ENCODE measurements around the gene AIG1. TPM values are rescaled to one million over a fixed set of nuclear protein-coding genes. Genes with fewer than 3 reads are reported as not detected.
"Not testable (repeated sequence)": the region's sequence is repeated elsewhere in the genome, so short reads cannot be mapped to it uniquely, and the experiment has no call there.

AIG1 gene
- total RNA-seq, 1 experiment from 2014 or later: 51.1 TPM

DNA sequence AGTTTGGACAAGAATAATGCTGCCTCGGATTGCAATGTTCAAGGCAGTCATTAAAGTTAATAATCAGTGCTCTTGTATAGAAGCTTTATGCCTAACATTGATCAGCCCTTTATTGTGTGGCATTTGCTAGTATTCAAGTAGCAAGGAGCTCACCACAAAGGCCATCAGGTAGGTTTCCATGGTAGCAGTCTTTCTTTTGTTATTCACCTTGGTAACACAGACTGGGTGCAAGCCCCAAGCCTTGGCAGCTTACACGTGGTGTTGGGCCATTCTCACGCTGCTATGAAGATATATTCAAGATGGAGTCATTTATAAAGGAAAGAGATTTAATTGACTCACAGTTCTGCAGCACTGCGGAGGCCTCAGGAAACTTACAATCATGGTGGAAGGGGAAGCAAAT lies 240.5 kb downstream of the AIG1 start:
- no peak overlapping the region for H3K4me3 ChIP-seq (replicated peaks in 1 of 2; ENCODE audit: low read depth in 1 of 2, low read length in 2 of 2)
- no TSS peak for BruUV-seq (replicated peaks)
- no peaks in the 10 kb centered on the region for H3K9me2 ChIP-seq (ENCODE audit: insufficient read depth)
- ChIA-PET POLR2A (no interaction called here), CTCF (no interaction called here), RAD21 (ENCODE audit: low non-redundant PET in 1 of 2, low total read pairs in 2 of 2, uncharacterized antibody in 2 of 2, unreplicated experiment in 2 of 2) (no interaction called here)
- ATAC-seq (no peak), DNase-seq (ENCODE audit: low read depth, low spot score) (no peak)
- H3K27me3 ChIP-seq (ENCODE audit: insufficient read depth, low read length): no peaks in the 10 kb centered on the region
- no peak overlapping the region for H3K27ac ChIP-seq (ENCODE audit: low read depth, low read length)
- no peaks in the 10 kb centered on the region for H3K79me2 ChIP-seq (ENCODE audit: insufficient read depth, low read length)
- intact Hi-C loops (cut with micrococcal nuclease): no loop called here
- H3K4me2 ChIP-seq (ENCODE audit: low read length): no peak overlapping the region
- no peaks in the 10 kb centered on the region for H3K9me3 ChIP-seq (ENCODE audit: control insufficient read depth in 1 of 2, insufficient read depth in 1 of 2, low read depth in 1 of 2, low read length in 2 of 2)
- no peaks in the 10 kb centered on the region for H3K36me3 ChIP-seq (ENCODE audit: control insufficient read depth in 1 of 2, insufficient read depth in 2 of 2, low read length in 2 of 2)
- no peak overlapping the region for H3K9ac ChIP-seq (ENCODE audit: low read length)
- H2AFZ ChIP-seq (ENCODE audit: low read depth, low read length, poor library complexity, severe bottlenecking): no peak overlapping the region
- H4K20me1 ChIP-seq (ENCODE audit: insufficient read depth): no peaks in the 10 kb centered on the region
- TF ChIP-seq, protein P1, sequence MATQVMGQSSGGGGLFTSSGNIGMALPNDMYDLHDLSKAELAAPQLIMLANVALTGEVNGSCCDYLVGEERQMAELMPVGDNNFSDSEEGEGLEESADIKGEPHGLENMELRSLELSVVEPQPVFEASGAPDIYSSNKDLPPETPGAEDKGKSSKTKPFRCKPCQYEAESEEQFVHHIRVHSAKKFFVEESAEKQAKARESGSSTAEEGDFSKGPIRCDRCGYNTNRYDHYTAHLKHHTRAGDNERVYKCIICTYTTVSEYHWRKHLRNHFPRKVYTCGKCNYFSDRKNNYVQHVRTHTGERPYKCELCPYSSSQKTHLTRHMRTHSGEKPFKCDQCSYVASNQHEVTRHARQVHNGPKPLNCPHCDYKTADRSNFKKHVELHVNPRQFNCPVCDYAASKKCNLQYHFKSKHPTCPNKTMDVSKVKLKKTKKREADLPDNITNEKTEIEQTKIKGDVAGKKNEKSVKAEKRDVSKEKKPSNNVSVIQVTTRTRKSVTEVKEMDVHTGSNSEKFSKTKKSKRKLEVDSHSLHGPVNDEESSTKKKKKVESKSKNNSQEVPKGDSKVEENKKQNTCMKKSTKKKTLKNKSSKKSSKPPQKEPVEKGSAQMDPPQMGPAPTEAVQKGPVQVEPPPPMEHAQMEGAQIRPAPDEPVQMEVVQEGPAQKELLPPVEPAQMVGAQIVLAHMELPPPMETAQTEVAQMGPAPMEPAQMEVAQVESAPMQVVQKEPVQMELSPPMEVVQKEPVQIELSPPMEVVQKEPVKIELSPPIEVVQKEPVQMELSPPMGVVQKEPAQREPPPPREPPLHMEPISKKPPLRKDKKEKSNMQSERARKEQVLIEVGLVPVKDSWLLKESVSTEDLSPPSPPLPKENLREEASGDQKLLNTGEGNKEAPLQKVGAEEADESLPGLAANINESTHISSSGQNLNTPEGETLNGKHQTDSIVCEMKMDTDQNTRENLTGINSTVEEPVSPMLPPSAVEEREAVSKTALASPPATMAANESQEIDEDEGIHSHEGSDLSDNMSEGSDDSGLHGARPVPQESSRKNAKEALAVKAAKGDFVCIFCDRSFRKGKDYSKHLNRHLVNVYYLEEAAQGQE (IDR thresholded peaks at IDR 0.05; ENCODE audit: low read depth): no peak
- TF ChIP-seq FOSL1 (IDR thresholded peaks at IDR 0.05; ENCODE audit: low read depth) (no peak), SIN3A (IDR thresholded peaks at IDR 0.05; ENCODE audit: low read depth) (no peak), POLR2A (IDR thresholded peaks at IDR 0.05; ENCODE audit: borderline replicate concordance, extremely low read depth, insufficient read depth, insufficient read length) (no peak), SP1 (IDR thresholded peaks at IDR 0.05; ENCODE audit: low read depth) (no peak), EZH2 (IDR thresholded peaks at IDR 0.05) (no peak), YY1 (IDR thresholded peaks at IDR 0.05; ENCODE audit: extremely low read depth, insufficient replicate concordance, low read depth, low read length) (no peak), ZFX (IDR thresholded peaks at IDR 0.05) (no peak), ELF1 (IDR thresholded peaks at IDR 0.05; ENCODE audit: borderline replicate concordance, low read depth) (no peak), JUND (IDR thresholded peaks at IDR 0.05) (no peak), ZNF274 (IDR thresholded peaks at IDR 0.05; ENCODE audit: low read depth, low read length) (no peak)
- TF ChIP-seq, protein P2, sequence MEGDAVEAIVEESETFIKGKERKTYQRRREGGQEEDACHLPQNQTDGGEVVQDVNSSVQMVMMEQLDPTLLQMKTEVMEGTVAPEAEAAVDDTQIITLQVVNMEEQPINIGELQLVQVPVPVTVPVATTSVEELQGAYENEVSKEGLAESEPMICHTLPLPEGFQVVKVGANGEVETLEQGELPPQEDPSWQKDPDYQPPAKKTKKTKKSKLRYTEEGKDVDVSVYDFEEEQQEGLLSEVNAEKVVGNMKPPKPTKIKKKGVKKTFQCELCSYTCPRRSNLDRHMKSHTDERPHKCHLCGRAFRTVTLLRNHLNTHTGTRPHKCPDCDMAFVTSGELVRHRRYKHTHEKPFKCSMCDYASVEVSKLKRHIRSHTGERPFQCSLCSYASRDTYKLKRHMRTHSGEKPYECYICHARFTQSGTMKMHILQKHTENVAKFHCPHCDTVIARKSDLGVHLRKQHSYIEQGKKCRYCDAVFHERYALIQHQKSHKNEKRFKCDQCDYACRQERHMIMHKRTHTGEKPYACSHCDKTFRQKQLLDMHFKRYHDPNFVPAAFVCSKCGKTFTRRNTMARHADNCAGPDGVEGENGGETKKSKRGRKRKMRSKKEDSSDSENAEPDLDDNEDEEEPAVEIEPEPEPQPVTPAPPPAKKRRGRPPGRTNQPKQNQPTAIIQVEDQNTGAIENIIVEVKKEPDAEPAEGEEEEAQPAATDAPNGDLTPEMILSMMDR (IDR thresholded peaks at IDR 0.05 in 2 of 3, conservative IDR thresholded peaks at IDR 0.05 in 1 of 3; ENCODE audit: borderline replicate concordance in 1 of 3, insufficient read depth in 1 of 3, low read depth in 2 of 3, low read length in 2 of 3): no peak
- no peaks in the 10 kb centered on the region for H3K4me1 ChIP-seq (ENCODE audit: control insufficient read depth in 1 of 2, insufficient read depth in 2 of 2, low read length in 2 of 2)

DNA sequence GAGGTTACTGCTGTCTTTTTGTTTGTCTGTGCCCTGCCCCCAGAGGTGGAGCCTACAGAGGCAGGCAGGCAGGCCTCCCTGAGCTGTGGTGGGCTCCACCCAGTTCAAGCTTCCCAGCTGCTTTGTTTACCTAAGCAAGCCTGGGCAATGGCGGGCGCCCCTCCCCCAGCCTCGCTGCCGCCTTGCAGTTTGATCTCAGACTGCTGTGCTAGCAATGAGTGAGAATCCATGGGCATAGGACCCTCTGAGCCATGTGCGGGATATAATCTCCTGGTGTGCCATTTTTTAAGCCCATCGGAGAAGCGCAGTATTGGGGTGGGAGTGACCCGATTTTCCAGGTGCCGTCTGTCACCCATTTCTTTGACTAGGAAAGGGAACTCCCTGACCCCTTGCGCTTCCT lies 247.1 kb downstream of the AIG1 start:
- ATAC-seq; H2AFZ ChIP-seq (ENCODE audit: low read depth, low read length, poor library complexity, severe bottlenecking); intact Hi-C loops (cut with micrococcal nuclease); RAD21 ChIA-PET (ENCODE audit: low non-redundant PET in 1 of 2, low total read pairs in 2 of 2, uncharacterized antibody in 2 of 2, unreplicated experiment in 2 of 2); CTCF ChIA-PET; H3K9me2 ChIP-seq (ENCODE audit: insufficient read depth); H4K20me1 ChIP-seq (ENCODE audit: insufficient read depth); H3K9me3 ChIP-seq (ENCODE audit: control insufficient read depth in 1 of 2, insufficient read depth in 1 of 2, low read depth in 1 of 2, low read length in 2 of 2); POLR2A ChIA-PET; H3K27ac ChIP-seq (ENCODE audit: low read depth, low read length); H3K4me3 ChIP-seq (replicated peaks in 1 of 2; ENCODE audit: low read depth in 1 of 2, low read length in 2 of 2); H3K4me1 ChIP-seq (ENCODE audit: control insufficient read depth in 1 of 2, insufficient read depth in 2 of 2, low read length in 2 of 2); H3K36me3 ChIP-seq (ENCODE audit: control insufficient read depth in 1 of 2, insufficient read depth in 2 of 2, low read length in 2 of 2); H3K9ac ChIP-seq (ENCODE audit: low read length); BruUV-seq (replicated peaks); H3K79me2 ChIP-seq (ENCODE audit: insufficient read depth, low read length); H3K4me2 ChIP-seq (ENCODE audit: low read length); H3K27me3 ChIP-seq (ENCODE audit: insufficient read depth, low read length); DNase-seq (ENCODE audit: low read depth, low spot score): not testable (repeated sequence)
